Vagina (tissue), 2 donors: ENCODE results near the gene PNMA8B. TPM values are rescaled to one million over a fixed set of nuclear protein-coding genes. Genes with fewer than 3 reads are reported as not detected.

Source experiments
- DNase-seq, 2 donors: peaks; one replicate each; pipeline ENCODE4 v3.0.0-alpha.2; 2017; ENCODE audit errors: extremely low spot score in 2 of 2
- H3K27ac ChIP-seq: fragments of 200-600 bp; sonication (generic); one replicate; pipeline ENCODE4 v1.5.1; 2019
- H3K27me3 ChIP-seq: fragments of 200-600 bp; sonication (generic); one replicate; pipeline ENCODE4 v1.5.1; 2019
- H3K36me3 ChIP-seq, 2 donors: fragments of 200-600 bp; sonication (generic); one replicate each; pipeline ENCODE4 v1.5.1; 2017 to 2019
- H3K4me1 ChIP-seq: fragments of 200-600 bp; sonication (generic); one replicate; pipeline ENCODE4 v1.5.1; 2019
- H3K4me3 ChIP-seq, 2 donors: fragments of 200-600 bp; sonication (generic); 1 replicate in 1 of 2; 2 replicates in 1 of 2; pipeline ENCODE4 v1.5.1; 2016 to 2019
- H3K9me3 ChIP-seq: fragments of 200-600 bp; sonication (generic); one replicate; pipeline ENCODE4 v1.5.1; 2019
- CTCF ChIP-seq, 3 experiments: fragments of 450-650 bp in 2 of 3; fragments of 200-600 bp in 1 of 3; sonication (generic) in 1 of 3; IDR thresholded peaks; one replicate each; pipeline ENCODE4 v1.5.1; 2017 to 2019; ENCODE audit warnings: antibody characterized with exemption in 3 of 3, mild to moderate bottlenecking in 2 of 3, moderate library complexity in 2 of 3
- POLR2A ChIP-seq, 2 donors: fragments of 450-650 bp; IDR thresholded peaks; one replicate each; pipeline ENCODE4 v1.6.1; 2017; ENCODE audit warnings: antibody characterized with exemption in 2 of 2, mild to moderate bottlenecking in 2 of 2, moderate library complexity in 2 of 2
- POLR2AphosphoS5 ChIP-seq, 2 donors: sonication (generic); formaldehyde crosslinking; IDR thresholded peaks; one replicate each; pipeline ENCODE4 v1.9.0; 2017; ENCODE audit warnings: antibody characterized with exemption in 2 of 2, mild to moderate bottlenecking in 2 of 2, low read depth in 1 of 2; ENCODE audit not compliant: insufficient read depth in 1 of 2
- intact Hi-C: fragments of 100-400 bp; cut with DNase I; formaldehyde crosslinking; loops from one replicate; pipeline ENCODE4 v1.15.1; 2023
- total RNA-seq: library from RNA; depleted of rRNA; stranded (reverse); fragments of >200 nt; gene quantifications from one replicate; pipeline ENCODE4 v1.2.3, GENCODE V29; 2016

Gene PNMA8B
- total RNA-seq, 1 donor from 2014 or later = 2.7 TPM

DNA sequence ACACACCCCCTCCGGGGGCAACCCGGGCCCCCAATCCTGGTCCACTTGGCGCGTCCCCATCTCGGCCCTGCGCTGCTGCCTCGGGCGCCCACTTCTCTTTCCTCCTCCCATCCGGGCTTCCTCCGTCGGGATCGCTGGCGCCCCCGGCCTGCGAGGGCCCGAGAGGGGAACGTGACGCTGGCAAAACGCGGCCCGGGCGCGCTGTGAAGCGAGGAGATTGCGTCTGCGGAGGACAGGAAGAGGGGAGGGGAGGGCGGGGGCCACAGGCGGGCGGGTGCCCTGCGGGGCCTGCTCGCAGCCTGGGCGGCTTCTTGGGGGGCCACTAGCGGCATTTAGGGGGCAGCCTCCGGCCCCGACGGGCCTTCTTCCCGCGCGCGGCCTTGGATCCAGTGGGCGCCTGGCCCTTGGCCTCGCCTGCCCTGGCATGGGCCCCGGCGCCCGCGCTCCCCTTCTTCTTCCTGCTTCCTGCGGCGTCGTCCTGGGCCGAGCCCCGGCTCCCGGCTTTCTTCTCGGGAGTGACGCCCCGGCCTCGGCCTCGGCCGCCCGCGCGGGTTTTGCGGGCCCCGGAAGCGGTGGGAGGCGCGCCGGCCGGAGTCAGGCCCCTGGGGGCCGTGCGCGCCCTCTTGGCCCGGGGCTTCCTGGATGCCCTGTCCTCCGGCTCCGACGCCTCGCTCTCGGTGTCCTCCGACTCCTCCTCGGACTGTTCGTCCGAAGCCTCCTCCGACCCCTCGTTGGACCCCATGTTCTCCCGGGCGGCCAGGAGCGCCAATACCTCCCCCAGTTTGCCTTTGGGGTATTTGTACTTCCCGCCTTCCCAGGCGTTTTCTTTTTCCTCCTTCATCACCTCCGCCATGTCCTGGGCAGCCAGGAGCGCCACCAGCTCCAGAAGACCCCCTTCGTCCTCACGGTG is 2.2 kb downstream of the PNMA8B start:
- no peaks in the 10 kb centered on the region for H3K9me3 ChIP-seq
- intact Hi-C loops = no loop called here
- peak overlapping the region; percentile 46 to 53 for H3K4me3 ChIP-seq
- H3K4me1 ChIP-seq = peaks cover 54% of the 10 kb centered on the region
- H3K27me3 ChIP-seq = no peaks in the 10 kb centered on the region
- TF ChIP-seq POLR2AphosphoS5 (IDR thresholded peaks at IDR 0.05; ENCODE audit: insufficient read depth in 1 of 2, low read depth in 1 of 2) (peak in 1 of 2 donors; percentile 45), POLR2A (IDR thresholded peaks at IDR 0.05) (no peak)
- H3K36me3 ChIP-seq = no peaks in the 10 kb centered on the region
- no peak for DNase-seq
- peak overlapping the region; percentile 50 for H3K27ac ChIP-seq

GRCh38 chr19:46492841-46493235 is 2.8 kb downstream of the PNMA8B start:
- Histone ChIP-seq H3K9me3 (no peaks in the 10 kb centered on the region), H3K27ac (peak overlapping the region; percentile 50), H3K36me3 (no peaks in the 10 kb centered on the region), H3K4me1 (peaks cover 57% of the 10 kb centered on the region), H3K4me3 (peak overlapping the region; percentile 46 to 53), H3K27me3 (no peaks in the 10 kb centered on the region)
- no peak for TF ChIP-seq POLR2A (IDR thresholded peaks at IDR 0.05)
- peak in 1 of 2 donors; percentile 51 for TF ChIP-seq POLR2AphosphoS5 (IDR thresholded peaks at IDR 0.05; ENCODE audit: insufficient read depth in 1 of 2, low read depth in 1 of 2)
- TF ChIP-seq CTCF (IDR thresholded peaks at IDR 0.05) = no peak
- intact Hi-C loops = no loop called here
- no peak for DNase-seq

- no peak for TF ChIP-seq POLR2AphosphoS5 (IDR thresholded peaks at IDR 0.05; ENCODE audit: insufficient read depth in 1 of 2, low read depth in 1 of 2)
- no peak for TF ChIP-seq POLR2A (IDR thresholded peaks at IDR 0.05)
- no peak for TF ChIP-seq CTCF (IDR thresholded peaks at IDR 0.05)
- intact Hi-C loops = no loop called here
- peak overlapping the region; percentile 50 for H3K27ac ChIP-seq
- H3K36me3 ChIP-seq = no peaks in the 10 kb centered on the region
- no peak for DNase-seq
- no peaks in the 10 kb centered on the region for H3K27me3 ChIP-seq
- H3K9me3 ChIP-seq = no peaks in the 10 kb centered on the region
- H3K4me1 ChIP-seq = peaks cover 64% of the 10 kb centered on the region
- no peak overlapping the region for H3K4me3 ChIP-seq
Measured at GRCh38 chr19:46491975-46492682, 3.5 kb downstream of the PNMA8B start.

DNA sequence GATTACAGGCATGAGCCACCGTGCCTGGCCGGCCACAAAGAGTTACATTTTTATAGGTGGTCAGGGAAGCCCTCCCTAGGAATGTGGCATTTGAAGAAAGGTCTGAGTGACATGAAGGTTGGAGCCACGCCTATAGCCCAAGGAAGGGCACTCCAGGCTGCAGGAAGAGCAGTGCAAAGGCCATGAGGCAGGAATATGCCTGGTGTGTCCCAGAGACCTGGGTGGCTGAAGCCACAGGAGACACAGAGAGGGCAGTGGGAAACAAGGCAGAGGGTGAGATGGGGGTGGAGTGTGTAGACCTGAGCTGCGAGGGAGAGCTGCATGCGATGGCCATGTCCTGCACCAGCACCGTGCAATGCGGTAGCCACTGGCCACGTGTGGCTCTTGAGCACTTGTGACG is 4.9 kb downstream of the PNMA8B start:
- DNase-seq = no peak
- Histone ChIP-seq H3K27ac (no peak overlapping the region), H3K36me3 (no peaks in the 10 kb centered on the region), H3K9me3 (no peaks in the 10 kb centered on the region), H3K27me3 (no peaks in the 10 kb centered on the region), H3K4me1 (peaks cover 66% of the 10 kb centered on the region), H3K4me3 (no peak overlapping the region)
- TF ChIP-seq POLR2AphosphoS5 (IDR thresholded peaks at IDR 0.05; ENCODE audit: insufficient read depth in 1 of 2, low read depth in 1 of 2) = no peak
- TF ChIP-seq POLR2A (IDR thresholded peaks at IDR 0.05) = no peak
- TF ChIP-seq CTCF (IDR thresholded peaks at IDR 0.05) = no peak
- intact Hi-C loops = no loop called here

GRCh38 chr19:46489445-46490272 is 6.0 kb downstream of the PNMA8B start:
- peak overlapping the region; percentile 66 for H3K27ac ChIP-seq

More at GRCh38 chr19:46489445-46490272, 6.0 kb downstream of the PNMA8B start:
- TF ChIP-seq POLR2AphosphoS5 (IDR thresholded peaks at IDR 0.05; ENCODE audit: insufficient read depth in 1 of 2, low read depth in 1 of 2) (peak in 1 of 2 donors; percentile 56), CTCF (IDR thresholded peaks at IDR 0.05) (peak in 1 of 3 experiments; percentile 30), POLR2A (IDR thresholded peaks at IDR 0.05) (no peak)
- Histone ChIP-seq H3K4me3 (peak overlapping the region; percentile 6 to 23), H3K27me3 (no peaks in the 10 kb centered on the region), H3K9me3 (no peaks in the 10 kb centered on the region), H3K4me1 (peaks cover 55% of the 10 kb centered on the region), H3K36me3 (no peaks in the 10 kb centered on the region)
- no peak for DNase-seq
- intact Hi-C loops = no loop called here
